H1 (cell line): ENCODE measurements around the gene ANKFY1. TPM values are rescaled to one million over a fixed set of nuclear protein-coding genes. Genes with fewer than 3 reads are reported as not detected.

Experiments
- CTCF ChIA-PET: fragments of 300-600 bp; sonication (Branson Sonifier 250); formaldehyde crosslinking; loops from one replicate; lab custom pipeline; 2021; ENCODE audit not compliant: partially characterized antibody; lab: Charles Lee
- POLR2A ChIA-PET: fragments of 300-600 bp; sonication (Branson Sonifier 250); formaldehyde crosslinking; loops from one replicate; lab custom pipeline; 2021; ENCODE audit warnings: inconsistent platforms; ENCODE audit not compliant: partially characterized antibody; lab: Charles Lee
- DNase-seq, 2 experiments: peaks; one replicate each; pipeline versions ENCODE4 v3.0.0 to v3.0.0-alpha.2; 2010 to 2022; ENCODE audit warnings: low spot score in 2 of 2, low read depth in 1 of 2, mixed read lengths in 1 of 2
- FAIRE-seq: peaks from 2 replicates; lab custom pipeline; 2011; peaks lifted over from hg19 to GRCh38; lab: Jason Lieb, UNC
- H2AFZ ChIP-seq: 2 replicates; pipeline ENCODE4 v1.8.1; 2012; ENCODE audit warnings: low read length, inconsistent platforms
- H2AK5ac ChIP-seq: 2 replicates; pipeline ENCODE4 v1.6.1; 2013; ENCODE audit warnings: low read depth, low read length
- H2BK120ac ChIP-seq: replicated peaks from 2 replicates; pipeline ENCODE3; 2013; ENCODE audit warnings: low read depth, low read length, inconsistent platforms
- H2BK12ac ChIP-seq: 2 replicates; pipeline ENCODE4 v1.6.1; 2013; ENCODE audit warnings: low read depth, low read length
- H2BK15ac ChIP-seq: 2 replicates; pipeline ENCODE4 v1.6.1; 2013; ENCODE audit warnings: low read length
- H2BK20ac ChIP-seq: 2 replicates; pipeline ENCODE4 v1.6.1; 2013; ENCODE audit warnings: low read length
- H2BK5ac ChIP-seq: 2 replicates; pipeline ENCODE4 v1.6.1; 2013; ENCODE audit warnings: low read depth, low read length
- H3K14ac ChIP-seq: 2 replicates; pipeline ENCODE4 v1.6.1; 2013; ENCODE audit warnings: inconsistent platforms; ENCODE audit not compliant: insufficient read length
- H3K18ac ChIP-seq: 2 replicates; pipeline ENCODE4 v1.6.1; 2013; ENCODE audit warnings: low read length; ENCODE audit errors: extremely low read depth
- H3K23ac ChIP-seq: 2 replicates; pipeline ENCODE4 v1.6.1; 2013; ENCODE audit warnings: inconsistent platforms; ENCODE audit not compliant: insufficient read length
- H3K23me2 ChIP-seq: 2 replicates; pipeline ENCODE4 v1.6.1; 2013; ENCODE audit warnings: low read depth, low read length
- H3K27ac ChIP-seq: 2 replicates; pipeline ENCODE4 v1.6.1; 2011; ENCODE audit warnings: low read depth, low read length, inconsistent platforms
- H3K27me3 ChIP-seq, 4 experiments: replicated peaks in 1 of 4; 1 replicate in 1 of 4; 2 replicates in 3 of 4; pipeline versions ENCODE4 v1.6.1 to v1.8.1; 2011 to 2013; ENCODE audit warnings: low read length in 3 of 4, mild to moderate bottlenecking in 3 of 4, inconsistent platforms in 2 of 4, mixed read lengths in 2 of 4, moderate library complexity in 1 of 4; ENCODE audit not compliant: control insufficient read depth in 3 of 4, insufficient read depth in 3 of 4; ENCODE audit errors: extremely low read depth in 1 of 4
- H3K36me3 ChIP-seq, 4 experiments: 2 replicates each; pipeline versions ENCODE4 v1.6.1 to v1.8.1; 2011 to 2013; ENCODE audit warnings: mild to moderate bottlenecking in 4 of 4, low read length in 3 of 4, moderate library complexity in 2 of 4, control low read depth in 1 of 4, inconsistent platforms in 1 of 4; ENCODE audit not compliant: insufficient read depth in 4 of 4, control insufficient read depth in 2 of 4
- H3K4ac ChIP-seq: replicated peaks from 2 replicates; pipeline ENCODE3; 2013; ENCODE audit warnings: low read length, low read depth, mixed read lengths, inconsistent platforms; ENCODE audit not compliant: insufficient read length
- H3K4me1 ChIP-seq, 4 experiments: replicated peaks in 1 of 4; 1 replicate in 1 of 4; 2 replicates in 3 of 4; pipeline versions ENCODE4 v1.6.1 to v1.8.1; 2011 to 2013; ENCODE audit warnings: low read length in 3 of 4, inconsistent platforms in 2 of 4, mixed read lengths in 1 of 4; ENCODE audit not compliant: insufficient read depth in 4 of 4, control insufficient read depth in 3 of 4
- H3K4me2 ChIP-seq, 2 experiments: 2 replicates each; pipeline versions ENCODE4 v1.6.1 to v1.8.1; 2011 to 2013; ENCODE audit warnings: low read depth in 2 of 2, low read length in 2 of 2, control low read depth in 1 of 2, inconsistent platforms in 1 of 2, mild to moderate bottlenecking in 1 of 2; ENCODE audit not compliant: insufficient read depth in 1 of 2
- H3K4me3 ChIP-seq, 4 experiments: fragments of 200-600, 300-600 bp in 1 of 4; sonication (generic), shearing (Covaris generic), sonication (Bioruptor Twin) in 1 of 4; 2 replicates each; pipeline versions ENCODE4 v1.5.1 to v1.8.1; 2011 to 2016; ENCODE audit warnings: low read length in 4 of 4, low read depth in 3 of 4, control low read depth in 2 of 4, inconsistent platforms in 2 of 4, mild to moderate bottlenecking in 2 of 4, mixed read lengths in 1 of 4, moderate library complexity in 1 of 4; ENCODE audit not compliant: insufficient read depth in 2 of 4; ENCODE audit errors: extremely low read depth in 1 of 4
- H3K56ac ChIP-seq: replicated peaks from 2 replicates; pipeline ENCODE3; 2013; ENCODE audit warnings: low read depth, mild to moderate bottlenecking, mixed read lengths, low read length, inconsistent platforms; ENCODE audit not compliant: insufficient read length
- H3K79me1 ChIP-seq: 2 replicates; pipeline ENCODE4 v1.6.1; 2013; ENCODE audit warnings: low read depth, low read length, control low read depth
- H3K79me2 ChIP-seq, 2 experiments: 2 replicates each; pipeline versions ENCODE4 v1.6.1 to v1.8.1; 2012 to 2013; ENCODE audit warnings: low read length in 2 of 2, mild to moderate bottlenecking in 2 of 2, inconsistent platforms in 1 of 2; ENCODE audit not compliant: insufficient read depth in 2 of 2, control insufficient read depth in 1 of 2
- H3K9ac ChIP-seq, 4 experiments: replicated peaks in 1 of 4; 1 replicate in 1 of 4; 2 replicates in 3 of 4; pipeline versions ENCODE4 v1.6.1 to v1.8.1; 2011 to 2013; ENCODE audit warnings: low read depth in 3 of 4, low read length in 3 of 4, control low read depth in 2 of 4, mild to moderate bottlenecking in 2 of 4, moderate library complexity in 2 of 4, inconsistent platforms in 1 of 4; ENCODE audit errors: extremely low read depth in 1 of 4
- H3K9me3 ChIP-seq, 2 experiments: 2 replicates each; pipeline versions ENCODE4 v1.6.1 to v1.8.1; 2012 to 2013; ENCODE audit warnings: mild to moderate bottlenecking in 2 of 2, moderate library complexity in 2 of 2, control low read depth in 1 of 2, inconsistent platforms in 1 of 2, low read depth in 1 of 2, low read length in 1 of 2, mixed read lengths in 1 of 2; ENCODE audit not compliant: insufficient read depth in 2 of 2
- H4K20me1 ChIP-seq, 2 experiments: replicated peaks in 1 of 2; 2 replicates each; pipeline versions ENCODE3 to v1.8.1; 2011 to 2013; ENCODE audit warnings: inconsistent platforms in 2 of 2, low read length in 2 of 2, mild to moderate bottlenecking in 1 of 2; ENCODE audit not compliant: insufficient read depth in 2 of 2, control insufficient read depth in 1 of 2
- H4K5ac ChIP-seq: 2 replicates; pipeline ENCODE4 v1.6.1; 2013; ENCODE audit warnings: low read length, low read depth, mixed read lengths, inconsistent platforms; ENCODE audit not compliant: insufficient read length
- H4K8ac ChIP-seq: 2 replicates; pipeline ENCODE4 v1.8.0; 2013; ENCODE audit warnings: mild to moderate bottlenecking, moderate library complexity, low read length, inconsistent platforms; ENCODE audit not compliant: insufficient read depth; ENCODE audit errors: extremely low read depth
- H4K91ac ChIP-seq: replicated peaks from 2 replicates; pipeline ENCODE3; 2013; ENCODE audit warnings: low read length, mixed read lengths, inconsistent platforms; ENCODE audit not compliant: insufficient read length
- POLR2AphosphoS5 ChIP-seq: IDR thresholded peaks from 2 replicates; pipeline ENCODE4 v1.6.1; 2011; ENCODE audit warnings: low read depth, low read length
- SP1 ChIP-seq: IDR thresholded peaks from 2 replicates; pipeline ENCODE4 v1.6.1; 2011; ENCODE audit warnings: low read depth, low read length
- WGBS, 2 experiments: shearing (Covaris generic) in 1 of 2; methylation state at CpG; one replicate each; pipeline versions ENCODE4 v1.1.6 to v1.1.7; 2013 to 2015; ENCODE audit warnings: low lambda C conversion rate in 2 of 2, mixed read lengths in 2 of 2, inconsistent platforms in 1 of 2, low coverage in 1 of 2, missing lambda C conversion rate in 1 of 2; ENCODE audit not compliant: insufficient replicate concordance in 2 of 2, insufficient coverage in 1 of 2, insufficient read length in 1 of 2; ENCODE audit errors: extremely low coverage in 1 of 2, missing lambda C conversion rate in 1 of 2; 5-methylcytosine and 5-hydroxymethylcytosine counted together
- polyA plus RNA-seq, 7 experiments: library from polyadenylated mRNA; depleted of rRNA in 3 of 7; stranded (reverse) in 5 of 7; unstranded in 2 of 7; fragments of >200 nt in 5 of 7; fragments of 200-250 nt in 2 of 7; gene quantifications; 1 replicate in 5 of 7; 2 replicates in 1 of 7; 4 replicates in 1 of 7; pipeline versions ENCODE4 v1.2.1 to v1.2.3, GENCODE V29; 2011 to 2013; ENCODE audit warnings: missing spikeins in 2 of 7, mixed read lengths in 2 of 7
- total RNA-seq: library from RNA; stranded (reverse); fragmentation: NEBNext Ultra II Directional; extraction: Animal tissue kit (Norgen Biotek cat#: 25700); gene quantifications from 2 replicates; pipeline ENCODE4 v1.2.1, GENCODE V29; 2021

Gene ANKFY1
- total and polyA plus RNA-seq, 2 of the 8 experiments (the other 6 are each of a cell fraction or from before 2014, with no cell fraction given): 28.3 to 45.3 TPM

- no peak overlapping the region for H3K18ac ChIP-seq
- peak overlapping the region; percentile 50 to 91 (median 80) for H3K4me3 ChIP-seq
- H3K4ac ChIP-seq: no peak overlapping the region
- peak overlapping the region; percentile 15 to 54 (median 44); a peak in 6 of 7 replicates for H3K9ac ChIP-seq
- DNase-seq (no peak), FAIRE-seq (no peak)
- H3K36me3 ChIP-seq: no peaks in the 10 kb centered on the region
- WGBS, 2 experiments: 8% methylated on average over 56 of the region's 56 CpGs; no CpG with 5 or more reads in 1 of the 2 experiments
- no peak overlapping the region for H3K27ac ChIP-seq
- H4K5ac ChIP-seq: no peak overlapping the region
- H3K79me1 ChIP-seq: no peaks in the 10 kb centered on the region; the same call in none of the 2 replicates
- H2BK120ac ChIP-seq: no peak overlapping the region
- H2AK5ac ChIP-seq: no peak overlapping the region
- H2BK15ac ChIP-seq: no peak overlapping the region
- H3K23me2 ChIP-seq: peaks cover 6% of the 10 kb centered on the region; the same call in 1 of the 2 replicates
- H3K14ac ChIP-seq: no peak overlapping the region
- peaks cover 0 to 4% (median 1%) of the 10 kb centered on the region in 4 experiments; a peak in 2 of 7 replicates for H3K4me1 ChIP-seq
- no peaks in the 10 kb centered on the region for H3K27me3 ChIP-seq
- no peaks in the 10 kb centered on the region for H3K9me3 ChIP-seq
- H3K4me2 ChIP-seq: peak overlapping the region; percentile 84 to 96
- no peak overlapping the region for H3K23ac ChIP-seq
- ChIA-PET CTCF (interaction anchor here (0.8 to 1.9 kb wide), 5 partner anchors 10 to 278 kb away, joined by 3 to 9 read pairs (median 3); no protein-coding TSS in a partner anchor), POLR2A (interaction anchor here (0.6 to 7.9 kb wide), 14 partner anchors 9 to 447 kb away, joined by 3 to 117 read pairs (median 4); partner anchors contain the start of genes ANKFY1, NCBP3 and P2RX5)
- no peak overlapping the region for H2BK12ac ChIP-seq
- H3K79me2 ChIP-seq: peaks cover 0 to 33% of the 10 kb centered on the region in 2 experiments; a peak in 2 of 4 replicates
- no peak overlapping the region for H2BK5ac ChIP-seq
- peaks cover 0 to 5% of the 10 kb centered on the region in 2 experiments for H4K20me1 ChIP-seq
- H4K8ac ChIP-seq: no peak overlapping the region
- no peak overlapping the region for H2BK20ac ChIP-seq
- no peak overlapping the region for H2AFZ ChIP-seq
- no peak overlapping the region for H4K91ac ChIP-seq
- no peak overlapping the region for H3K56ac ChIP-seq
- TF ChIP-seq SP1 (no peak), POLR2AphosphoS5 (no peak)
Observed at GRCh38 chr17:4142107-4142900, 121.5 kb downstream of the ANKFY1 start.
